ENCODE data around the gene ANKRD35.

DNA sequence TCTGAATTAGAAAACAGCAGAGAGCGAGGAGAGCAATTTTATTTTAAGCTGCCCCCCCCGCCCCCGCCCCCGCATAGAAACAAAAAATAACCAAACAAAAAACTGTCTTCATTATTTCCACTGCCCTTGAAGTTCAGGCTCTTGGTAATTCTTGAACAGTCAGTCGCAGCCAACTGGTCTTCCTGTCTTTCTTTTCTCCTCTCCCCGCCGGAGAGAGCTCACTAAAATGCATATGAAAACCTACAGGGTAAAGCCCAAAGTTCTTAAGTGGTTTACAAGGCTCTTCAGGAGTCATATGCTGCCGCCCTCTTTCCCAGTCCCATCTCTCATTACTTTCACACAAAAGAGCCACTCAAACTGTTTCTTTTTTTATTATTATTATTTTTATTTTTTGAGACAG lies 1.1 kb upstream of the ANKRD35 start:
- TF ChIP-seq OSR1 (CRISPR knock-in tag; IDR thresholded peaks at IDR 0.05) (no peak), ZC3H10 (CRISPR knock-in tag; IDR thresholded peaks at IDR 0.05) (no peak), RARB (CRISPR knock-in tag; IDR thresholded peaks at IDR 0.05) (no peak), ZNF565 (CRISPR knock-in tag; conservative IDR thresholded peaks at IDR 0.05; ENCODE audit: low read depth) (no peak), PATZ1 (CRISPR knock-in tag; IDR thresholded peaks at IDR 0.05; ENCODE audit: borderline replicate concordance) (no peak), ARNTL (CRISPR knock-in tag; IDR thresholded peaks at IDR 0.05; ENCODE audit: borderline replicate concordance, low read depth) (no peak)
- TF ChIP-seq, protein P1, sequence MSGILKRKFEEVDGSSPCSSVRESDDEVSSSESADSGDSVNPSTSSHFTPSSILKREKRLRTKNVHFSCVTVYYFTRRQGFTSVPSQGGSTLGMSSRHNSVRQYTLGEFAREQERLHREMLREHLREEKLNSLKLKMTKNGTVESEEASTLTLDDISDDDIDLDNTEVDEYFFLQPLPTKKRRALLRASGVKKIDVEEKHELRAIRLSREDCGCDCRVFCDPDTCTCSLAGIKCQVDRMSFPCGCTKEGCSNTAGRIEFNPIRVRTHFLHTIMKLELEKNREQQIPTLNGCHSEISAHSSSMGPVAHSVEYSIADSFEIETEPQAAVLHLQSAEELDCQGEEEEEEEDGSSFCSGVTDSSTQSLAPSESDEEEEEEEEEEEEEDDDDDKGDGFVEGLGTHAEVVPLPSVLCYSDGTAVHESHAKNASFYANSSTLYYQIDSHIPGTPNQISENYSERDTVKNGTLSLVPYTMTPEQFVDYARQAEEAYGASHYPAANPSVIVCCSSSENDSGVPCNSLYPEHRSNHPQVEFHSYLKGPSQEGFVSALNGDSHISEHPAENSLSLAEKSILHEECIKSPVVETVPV (CRISPR knock-in tag; IDR thresholded peaks at IDR 0.05), result no peak
